Parathyroid adenoma (tissue), 2 donors: ENCODE measurements around the gene COL1A2.
A peak's percentile ranks its signal among the peaks of the same experiment; 100 is the strongest.

Experiments
- H2AFZ ChIP-seq: fragments of 300-600 bp; sonication (generic); one replicate; pipeline ENCODE4 v1.7.0; 2017; ENCODE audit warnings: antibody characterized with exemption, mild to moderate bottlenecking
- H3K27ac ChIP-seq: fragments of 300-600 bp; sonication (generic); one replicate; pipeline ENCODE4 v1.7.0; 2017
- H3K27me3 ChIP-seq: fragments of 300-600 bp; sonication (generic); one replicate; pipeline ENCODE4 v1.7.0; 2017; ENCODE audit warnings: low read length; ENCODE audit not compliant: control insufficient read depth, insufficient read depth
- H3K36me3 ChIP-seq: fragments of 300-600 bp; sonication (generic); one replicate; pipeline ENCODE4 v1.7.0; 2017; ENCODE audit warnings: low read length; ENCODE audit not compliant: control insufficient read depth, insufficient read depth
- H3K4me1 ChIP-seq: fragments of 300-600 bp; sonication (generic); one replicate; pipeline ENCODE4 v1.7.0; 2017; ENCODE audit warnings: control low read depth
- H3K4me2 ChIP-seq: fragments of 300-600 bp; sonication (generic); one replicate; pipeline ENCODE4 v1.7.0; 2017; ENCODE audit warnings: low read length
- H3K4me3 ChIP-seq: fragments of 300-600 bp; sonication (generic); one replicate; pipeline ENCODE4 v1.7.0; 2017; ENCODE audit warnings: low read depth, low read length
- H3K79me2 ChIP-seq: fragments of 300-600 bp; sonication (generic); one replicate; pipeline ENCODE4 v1.7.0; 2017; ENCODE audit warnings: control low read depth
- H3K9ac ChIP-seq: fragments of 300-600 bp; sonication (generic); one replicate; pipeline ENCODE4 v1.7.0; 2017; ENCODE audit warnings: mild to moderate bottlenecking
- H3K9me3 ChIP-seq: fragments of 300-600 bp; sonication (generic); one replicate; pipeline ENCODE4 v1.7.0; 2017; ENCODE audit warnings: low read length; ENCODE audit not compliant: control insufficient read depth
- TF ChIP-seq, protein P1 (sequence below): fragments of 300-600 bp; sonication (generic); IDR thresholded peaks from one replicate; pipeline ENCODE4 v1.7.0; 2017; ENCODE audit warnings: antibody characterized with exemption, mild to moderate bottlenecking
- donor health status: primary hyperparathyroidism.

The COL1A2 gene

DNA sequence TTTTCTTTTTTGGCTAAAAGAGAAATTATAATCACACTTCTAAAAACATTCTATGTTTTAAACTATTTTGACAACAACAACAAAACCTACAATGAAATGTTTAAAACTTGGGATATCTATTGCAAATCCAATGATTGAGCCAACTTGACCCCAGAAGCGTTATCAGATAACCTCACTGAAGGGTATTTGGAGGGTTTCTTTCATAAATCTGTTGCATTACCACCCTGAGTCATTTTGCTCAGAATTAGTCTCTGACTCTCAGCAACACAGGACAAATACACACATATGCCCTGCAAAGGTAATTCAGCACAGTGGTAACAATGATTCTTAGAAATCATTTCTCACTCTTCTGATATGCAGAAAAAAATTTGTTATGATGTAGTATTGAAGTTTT lies 2.3 kb upstream of the COL1A2 start:
- H3K4me3 ChIP-seq: no peak overlapping the region
- no peak overlapping the region for H3K9ac ChIP-seq
- H3K36me3 ChIP-seq: no peaks in the 10 kb centered on the region
- no peak overlapping the region for H3K27ac ChIP-seq
- no peaks in the 10 kb centered on the region for H3K27me3 ChIP-seq
- TF ChIP-seq, protein P1, sequence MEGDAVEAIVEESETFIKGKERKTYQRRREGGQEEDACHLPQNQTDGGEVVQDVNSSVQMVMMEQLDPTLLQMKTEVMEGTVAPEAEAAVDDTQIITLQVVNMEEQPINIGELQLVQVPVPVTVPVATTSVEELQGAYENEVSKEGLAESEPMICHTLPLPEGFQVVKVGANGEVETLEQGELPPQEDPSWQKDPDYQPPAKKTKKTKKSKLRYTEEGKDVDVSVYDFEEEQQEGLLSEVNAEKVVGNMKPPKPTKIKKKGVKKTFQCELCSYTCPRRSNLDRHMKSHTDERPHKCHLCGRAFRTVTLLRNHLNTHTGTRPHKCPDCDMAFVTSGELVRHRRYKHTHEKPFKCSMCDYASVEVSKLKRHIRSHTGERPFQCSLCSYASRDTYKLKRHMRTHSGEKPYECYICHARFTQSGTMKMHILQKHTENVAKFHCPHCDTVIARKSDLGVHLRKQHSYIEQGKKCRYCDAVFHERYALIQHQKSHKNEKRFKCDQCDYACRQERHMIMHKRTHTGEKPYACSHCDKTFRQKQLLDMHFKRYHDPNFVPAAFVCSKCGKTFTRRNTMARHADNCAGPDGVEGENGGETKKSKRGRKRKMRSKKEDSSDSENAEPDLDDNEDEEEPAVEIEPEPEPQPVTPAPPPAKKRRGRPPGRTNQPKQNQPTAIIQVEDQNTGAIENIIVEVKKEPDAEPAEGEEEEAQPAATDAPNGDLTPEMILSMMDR: no peak
- H3K79me2 ChIP-seq: no peaks in the 10 kb centered on the region
- H3K4me1 ChIP-seq: peaks cover 2% of the 10 kb centered on the region
- H2AFZ ChIP-seq: peak overlapping the region; percentile 34
- no peak overlapping the region for H3K4me2 ChIP-seq
- no peaks in the 10 kb centered on the region for H3K9me3 ChIP-seq

DNA sequence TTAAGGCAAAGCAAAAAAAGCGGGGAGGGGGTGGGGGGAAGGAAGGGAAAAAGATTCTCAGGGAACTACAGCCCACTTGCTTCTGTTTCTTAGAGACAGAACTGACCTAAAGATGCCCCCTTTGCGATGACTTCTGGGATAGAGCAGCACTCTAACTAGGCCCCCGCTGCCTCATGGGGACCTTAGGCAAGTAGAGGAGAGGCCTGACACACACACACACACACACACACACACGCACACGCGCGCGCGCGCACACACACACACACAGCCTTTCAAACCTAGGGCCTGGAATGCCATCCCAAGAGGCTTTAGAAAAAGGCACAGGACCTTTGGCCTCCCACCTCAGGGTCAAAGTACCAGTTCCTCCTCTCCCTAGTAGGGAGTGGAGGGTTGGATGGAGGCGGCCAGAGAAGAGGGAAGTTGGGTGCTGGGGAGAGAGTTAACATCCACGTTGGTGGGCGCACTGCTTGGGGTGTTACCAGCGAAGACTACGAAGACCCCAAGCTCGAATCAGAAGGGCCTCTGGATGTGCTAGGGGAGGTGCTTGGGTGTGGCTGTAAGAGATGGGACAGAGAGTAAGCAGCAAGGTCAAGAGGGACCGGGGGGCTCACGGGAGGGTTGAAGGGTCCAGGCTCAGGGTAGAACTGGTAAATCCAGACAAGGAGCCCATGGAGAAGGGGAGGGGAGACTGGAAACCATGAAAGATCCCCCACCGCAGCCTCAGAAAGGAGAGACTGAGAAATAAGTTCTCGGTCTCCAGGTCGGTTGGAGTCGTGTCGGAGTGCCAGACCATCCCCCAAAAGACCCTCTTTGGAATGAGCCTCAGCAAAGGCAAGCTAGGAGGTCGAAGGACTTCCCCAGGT lies 1.2 kb upstream of the COL1A2 start:
- no peak overlapping the region for H3K9ac ChIP-seq
- TF ChIP-seq, protein P1: no peak

DNA sequence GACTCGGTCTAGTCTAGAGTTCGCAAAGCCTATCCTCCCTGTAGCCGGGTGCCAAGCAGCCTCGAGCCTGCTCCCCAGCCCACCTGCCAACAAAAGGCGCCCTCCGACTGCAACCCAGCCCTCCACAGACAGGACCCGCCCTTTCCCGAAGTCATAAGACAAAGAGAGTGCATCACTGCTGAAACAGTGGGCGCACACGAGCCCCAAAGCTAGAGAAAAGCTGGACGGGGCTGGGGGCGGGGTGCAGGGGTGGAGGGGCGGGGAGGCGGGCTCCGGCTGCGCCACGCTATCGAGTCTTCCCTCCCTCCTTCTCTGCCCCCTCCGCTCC lies 622 bp upstream of the COL1A2 start:
- Histone ChIP-seq H3K27ac (no peak overlapping the region), H3K27me3 (no peaks in the 10 kb centered on the region), H3K9me3 (no peaks in the 10 kb centered on the region), H2AFZ (peak overlapping the region; percentile 79), H3K4me1 (peaks cover 2% of the 10 kb centered on the region), H3K4me3 (no peak overlapping the region), H3K9ac (no peak overlapping the region), H3K79me2 (no peaks in the 10 kb centered on the region), H3K4me2 (no peak overlapping the region), H3K36me3 (no peaks in the 10 kb centered on the region)
- TF ChIP-seq, protein P1: no peak

More for the DNA sequence above, 1.2 kb upstream of the COL1A2 start:
- Histone ChIP-seq H3K4me3 (no peak overlapping the region), H2AFZ (no peak overlapping the region), H3K9me3 (no peaks in the 10 kb centered on the region), H3K27me3 (no peaks in the 10 kb centered on the region), H3K27ac (no peak overlapping the region), H3K79me2 (no peaks in the 10 kb centered on the region), H3K4me2 (no peak overlapping the region), H3K4me1 (peaks cover 2% of the 10 kb centered on the region), H3K36me3 (no peaks in the 10 kb centered on the region)

DNA sequence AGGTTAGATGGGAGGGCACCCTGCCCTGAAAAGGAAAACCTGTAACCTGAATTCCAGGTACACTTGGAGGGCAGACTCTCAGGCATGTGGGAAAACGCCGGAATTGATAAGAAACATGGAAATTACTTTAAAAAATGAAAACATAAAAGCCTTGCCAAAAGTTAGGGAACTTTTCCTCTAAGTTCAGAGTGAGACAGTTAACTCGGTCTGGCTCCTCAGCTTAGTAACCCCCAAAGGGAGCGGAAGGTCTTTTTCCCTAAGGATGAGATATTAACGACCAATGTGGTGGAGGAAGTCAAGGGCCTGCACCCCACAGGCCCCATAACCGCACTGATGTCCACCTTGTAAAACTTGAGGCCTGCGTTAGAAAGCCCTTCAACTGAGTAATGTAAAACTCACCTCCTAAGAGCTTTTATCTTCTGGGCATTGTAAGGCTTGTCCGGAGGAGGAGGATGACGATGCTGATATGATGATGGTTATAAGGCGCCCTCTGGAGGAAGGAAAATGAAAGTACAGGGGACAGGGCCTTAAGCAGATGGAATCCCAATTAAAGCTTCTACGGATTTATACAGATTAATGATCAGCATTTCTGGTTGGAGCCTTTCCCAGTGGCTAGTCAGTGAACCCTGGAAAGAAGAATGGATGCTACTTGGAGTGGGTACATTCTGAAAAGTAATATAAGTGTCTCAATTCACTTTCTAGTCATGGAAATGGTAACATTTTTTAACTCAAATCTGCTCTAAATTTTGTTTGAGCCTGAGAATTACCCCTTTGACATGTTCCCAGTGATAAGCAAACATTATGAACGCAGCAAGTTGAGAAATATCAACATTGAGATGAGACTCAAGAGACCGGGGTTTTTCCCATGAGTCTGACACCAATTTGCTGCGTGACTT lies 694 bp downstream of the COL1A2 start:
- Histone ChIP-seq H2AFZ (peak overlapping the region; percentile 79), H3K4me2 (peak overlapping the region; percentile 24), H3K36me3 (no peaks in the 10 kb centered on the region), H3K4me1 (peaks cover 2% of the 10 kb centered on the region), H3K27me3 (no peaks in the 10 kb centered on the region), H3K9me3 (no peaks in the 10 kb centered on the region), H3K4me3 (peak overlapping the region; percentile 35), H3K27ac (no peak overlapping the region), H3K9ac (no peak overlapping the region), H3K79me2 (no peaks in the 10 kb centered on the region)
- TF ChIP-seq, protein P1: peak; percentile 74
